ENCODE measurements around the gene SH2D4B. TPM values are rescaled to one million over a fixed set of nuclear protein-coding genes. Genes with fewer than 3 reads are reported as not detected.
"Not testable (repeated sequence)": the region's sequence is repeated elsewhere in the genome, so short reads cannot be mapped to it uniquely, and the experiment has no call there.

The SH2D4B gene
- total RNA-seq, 2 experiments from 2014 or later, result 0.05 to 0.10 TPM

DNA sequence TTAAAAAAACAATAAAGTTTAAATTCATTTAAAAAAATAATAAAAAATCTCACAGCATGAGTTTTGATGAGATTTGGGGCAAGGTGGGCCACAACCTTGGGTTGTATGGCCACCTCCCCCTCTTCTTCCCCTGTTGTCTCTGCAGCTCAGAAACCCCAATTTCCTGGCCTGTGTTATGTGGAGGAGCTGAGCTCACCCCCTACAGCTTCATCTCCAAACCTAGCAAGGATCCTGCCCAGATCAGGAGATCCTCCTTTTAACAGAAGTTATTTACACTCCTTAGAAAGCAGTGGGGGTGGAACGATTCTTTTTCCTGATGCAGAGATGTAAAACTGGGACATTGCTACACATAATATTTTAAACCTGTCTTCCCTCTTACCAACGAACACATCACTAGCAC is 6.9 kb upstream of the SH2D4B start:
- Mint-ChIP-seq H3K9me3 (no peaks in the 10 kb centered on the region), H3K27ac (peak overlapping the region; percentile 72), H3K4me1 (ENCODE audit: low read depth) (peaks cover 68% of the 10 kb centered on the region), H3K36me3 (ENCODE audit: low read depth) (peaks cover 22% of the 10 kb centered on the region), H3K27me3 (ENCODE audit: low read depth) (no peaks in the 10 kb centered on the region), H3K4me3 (peak overlapping the region; percentile 8)
- intact Hi-C loops (cut with micrococcal nuclease), result loop anchor here (1.0 to 10.0 kb wide), 6 partner anchors 20 to 394 kb away; no protein-coding TSS in a partner anchor
- CTCF ChIA-PET, result interaction anchor here (1.0 to 3.0 kb wide), 4 partner anchors 21 to 153 kb away, joined by 3 to 15 read pairs (median 4); no protein-coding TSS in a partner anchor
- DNase-seq, result no peak

DNA sequence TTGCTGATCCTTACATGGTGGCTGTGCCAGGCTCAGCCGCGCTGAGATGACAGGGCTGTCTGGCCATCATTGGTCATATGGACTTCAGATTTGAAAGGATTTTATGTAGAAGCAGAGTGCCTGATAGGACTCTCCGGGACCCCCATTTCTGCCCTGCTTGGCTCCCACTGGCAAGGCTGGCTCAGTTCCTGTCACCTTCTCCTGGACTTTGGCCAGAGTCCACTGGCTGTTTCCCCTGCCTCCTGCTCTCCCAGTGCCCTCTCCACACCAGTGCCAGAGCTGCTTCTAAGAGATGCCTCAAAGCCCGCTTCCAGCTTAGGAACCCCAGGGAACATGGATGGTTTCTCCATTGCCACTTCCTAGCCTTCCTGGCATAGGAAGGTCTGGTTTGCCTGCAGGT is 5.1 kb upstream of the SH2D4B start:
- CTCF ChIA-PET, result interaction anchor here (1.4 to 3.0 kb wide), 2 partner anchors 27 to 88 kb away, joined by 5 to 15 read pairs; no protein-coding TSS in a partner anchor
- Mint-ChIP-seq H3K27me3 (ENCODE audit: low read depth) (no peaks in the 10 kb centered on the region), H3K4me1 (ENCODE audit: low read depth) (peaks cover 55% of the 10 kb centered on the region), H3K4me3 (no peak overlapping the region), H3K27ac (peak overlapping the region; percentile 50), H3K36me3 (ENCODE audit: low read depth) (peaks cover 17% of the 10 kb centered on the region), H3K9me3 (no peaks in the 10 kb centered on the region)
- DNase-seq, result no peak
- intact Hi-C loops (cut with micrococcal nuclease), result loop anchor here (10.0 kb wide), 1 partner anchor 392 kb away; no protein-coding TSS in a partner anchor

DNA sequence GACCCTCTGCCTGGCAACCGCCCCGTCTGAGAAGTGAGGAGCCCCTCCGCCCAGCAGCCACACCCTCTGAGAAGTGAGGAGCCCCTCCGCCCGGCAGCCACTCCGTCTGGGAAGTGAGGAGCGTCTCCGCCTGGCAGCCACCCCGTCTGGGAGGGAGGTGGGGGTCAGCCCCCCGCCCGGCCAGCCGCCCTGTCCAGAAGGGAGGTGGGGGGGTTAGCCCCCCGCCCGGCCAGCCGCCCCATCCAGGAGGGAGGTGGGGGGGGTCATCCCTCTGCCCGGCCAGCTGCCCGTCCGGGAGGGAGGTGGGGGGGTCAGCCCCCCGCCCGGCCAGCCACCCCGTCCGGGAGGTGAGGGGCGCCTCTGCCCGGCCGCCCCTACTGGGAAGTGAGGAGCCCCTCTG is 3.6 kb upstream of the SH2D4B start:
- peaks cover 43% of the 10 kb centered on the region for H3K4me1 Mint-ChIP-seq (ENCODE audit: low read depth)
- H3K27ac Mint-ChIP-seq; H3K4me3 Mint-ChIP-seq; CTCF ChIA-PET; DNase-seq; H3K9me3 Mint-ChIP-seq; H3K27me3 Mint-ChIP-seq (ENCODE audit: low read depth): not testable (repeated sequence)
- intact Hi-C loops (cut with micrococcal nuclease), result loop anchor here (10.0 kb wide), 1 partner anchor 391 kb away; no protein-coding TSS in a partner anchor
- H3K36me3 Mint-ChIP-seq (ENCODE audit: low read depth), result peaks cover 15% of the 10 kb centered on the region

DNA sequence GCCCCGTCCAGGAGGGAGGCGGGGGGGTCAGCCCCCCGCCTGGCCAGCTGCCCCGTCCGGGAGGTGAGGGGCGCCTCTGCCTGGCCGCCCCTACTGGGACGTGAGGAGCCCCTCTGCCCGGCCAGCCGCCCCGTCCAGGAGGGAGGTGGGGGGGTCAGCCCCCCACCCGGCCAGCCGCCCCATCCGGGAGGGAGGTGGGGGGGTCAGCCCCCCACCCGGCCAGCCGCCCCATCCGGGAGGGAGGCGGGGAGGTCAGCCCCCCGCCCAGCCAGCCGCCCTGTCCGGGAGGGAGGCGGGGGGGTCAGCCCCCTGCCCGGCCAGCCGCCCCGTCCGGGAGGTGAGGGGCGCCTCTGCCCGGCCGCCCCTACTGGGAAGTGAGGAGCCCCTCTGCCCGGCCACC is 3.1 kb upstream of the SH2D4B start:
- H3K4me3 Mint-ChIP-seq; H3K9me3 Mint-ChIP-seq; CTCF ChIA-PET; DNase-seq; H3K27me3 Mint-ChIP-seq (ENCODE audit: low read depth); H3K36me3 Mint-ChIP-seq (ENCODE audit: low read depth); H3K27ac Mint-ChIP-seq: not testable (repeated sequence)
- intact Hi-C loops (cut with micrococcal nuclease), result loop anchor here (5.0 to 10.0 kb wide), 2 partner anchors 390 to 457 kb away; partner anchors contain the start of gene TMEM254
- peaks cover 37% of the 10 kb centered on the region for H3K4me1 Mint-ChIP-seq (ENCODE audit: low read depth)

DNA sequence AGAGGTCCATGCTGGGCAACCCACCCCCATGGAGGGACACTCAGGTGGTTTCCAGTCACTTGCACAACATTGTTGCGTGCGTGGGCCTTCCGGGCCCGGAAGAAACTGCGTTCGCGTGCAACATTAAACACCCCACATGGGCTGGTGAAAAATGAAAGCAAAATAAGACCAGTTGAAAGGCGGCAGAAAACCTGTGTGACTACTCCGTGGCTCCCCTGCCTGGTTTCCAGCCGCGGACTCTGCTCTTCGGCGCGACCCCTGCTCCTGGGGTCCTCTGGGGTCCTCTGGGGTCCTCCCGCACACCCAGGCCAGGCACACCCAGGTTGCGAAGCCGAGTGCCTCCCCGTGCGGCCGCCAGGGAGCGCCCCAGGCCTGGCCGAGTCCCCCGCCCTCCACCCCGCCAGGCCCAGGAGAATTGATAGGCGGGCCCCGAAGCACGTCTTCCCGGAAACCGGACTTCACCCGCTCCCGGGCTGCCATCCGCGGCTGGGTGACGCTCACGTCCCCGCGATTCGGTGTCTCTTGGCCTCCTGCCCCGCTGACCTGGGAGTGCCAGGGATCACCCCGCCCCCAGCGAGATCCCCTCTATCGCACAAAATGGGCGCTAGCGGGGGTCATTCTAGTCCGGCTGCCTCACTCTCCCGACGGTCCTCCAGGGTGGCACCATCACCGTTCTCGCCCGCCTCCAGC is 1.9 kb upstream of the SH2D4B start:
- Mint-ChIP-seq H3K4me1 (ENCODE audit: low read depth) (peaks cover 28% of the 10 kb centered on the region), H3K9me3 (no peaks in the 10 kb centered on the region), H3K4me3 (peak overlapping the region; percentile 89), H3K27ac (peak overlapping the region; percentile 98), H3K27me3 (ENCODE audit: low read depth) (no peaks in the 10 kb centered on the region), H3K36me3 (ENCODE audit: low read depth) (peaks cover 2% of the 10 kb centered on the region)
- peak; percentile 83 for DNase-seq
- intact Hi-C loops (cut with micrococcal nuclease), result loop anchor here (2.0 to 10.0 kb wide), 4 partner anchors 63 to 459 kb away; partner anchors contain the start of gene TMEM254
- CTCF ChIA-PET, result interaction anchor here (0.6 to 1.4 kb wide), 8 partner anchors 10 to 158 kb away, joined by 3 to 11 read pairs (median 4); partner anchors contain the start of gene PRXL2A

DNA sequence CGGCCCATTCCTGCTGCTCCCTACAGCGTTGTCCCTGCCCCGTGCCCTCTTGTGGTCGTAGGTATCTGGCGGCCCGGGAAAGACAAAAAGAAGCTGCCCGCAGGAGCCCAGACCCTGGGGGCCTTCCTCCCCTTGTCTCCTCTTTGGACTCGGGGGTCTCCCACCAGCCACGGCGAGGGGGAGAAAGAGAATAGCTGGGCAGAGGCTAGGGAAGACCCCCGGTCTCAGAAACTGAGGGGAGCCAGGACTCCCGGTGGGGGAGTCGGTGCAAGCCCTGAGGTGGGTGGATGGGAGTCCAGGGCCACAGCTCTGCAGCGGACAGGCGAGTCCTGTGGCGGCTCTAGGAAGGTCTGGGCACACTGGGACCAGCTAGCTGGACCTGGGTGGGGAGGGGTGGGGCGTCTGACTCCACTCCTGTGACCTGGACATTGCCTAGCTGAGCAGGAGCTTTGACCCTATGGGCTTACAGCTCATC is 1.3 kb upstream of the SH2D4B start:
- intact Hi-C loops (cut with micrococcal nuclease), result loop anchor here (2.0 to 10.0 kb wide), 4 partner anchors 62 to 459 kb away; partner anchors contain the start of gene TMEM254
- no peaks in the 10 kb centered on the region for H3K27me3 Mint-ChIP-seq (ENCODE audit: low read depth)
- peaks cover 2% of the 10 kb centered on the region for H3K36me3 Mint-ChIP-seq (ENCODE audit: low read depth)
- DNase-seq, result no peak
- CTCF ChIA-PET, result interaction anchor here (0.6 to 1.4 kb wide), 10 partner anchors 11 to 158 kb away, joined by 3 to 11 read pairs (median 4); partner anchors contain the start of gene PRXL2A
- peak overlapping the region; percentile 98 for H3K27ac Mint-ChIP-seq
- H3K4me1 Mint-ChIP-seq (ENCODE audit: low read depth), result peaks cover 28% of the 10 kb centered on the region
- H3K9me3 Mint-ChIP-seq, result no peaks in the 10 kb centered on the region
- peak overlapping the region; percentile 89 for H3K4me3 Mint-ChIP-seq

DNA sequence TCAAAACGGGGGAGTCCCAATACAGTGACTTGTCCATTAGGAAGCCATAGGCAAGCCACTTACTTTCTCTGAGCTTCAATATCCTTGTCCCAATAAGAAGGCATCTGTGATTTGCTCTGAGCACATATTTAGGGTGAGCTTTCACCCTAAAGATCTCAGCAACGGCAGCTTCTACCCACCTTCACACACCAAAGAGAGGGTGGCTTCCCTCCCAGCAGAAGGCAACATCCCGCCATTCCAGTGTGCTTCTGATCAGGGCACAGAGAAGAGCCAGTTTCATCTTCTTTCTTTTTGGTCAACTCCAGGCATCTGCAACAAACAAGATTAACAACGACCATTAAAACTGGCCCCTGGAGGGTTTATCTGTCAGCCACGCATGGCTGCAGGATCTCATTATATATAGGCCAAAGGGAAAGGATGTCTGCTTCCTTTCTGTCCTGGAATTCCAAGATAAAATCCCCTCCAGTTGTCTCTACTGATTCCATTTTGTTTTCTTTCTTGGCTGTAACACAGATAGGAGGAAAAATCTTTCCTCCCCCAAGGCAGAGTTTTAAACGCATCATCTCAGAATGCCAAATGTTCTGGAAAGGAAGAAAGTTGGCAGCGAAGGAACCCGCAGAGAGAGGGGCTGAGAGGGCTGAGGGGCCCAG is 491 bp upstream of the SH2D4B start:
- Mint-ChIP-seq H3K27me3 (ENCODE audit: low read depth) (no peaks in the 10 kb centered on the region), H3K4me1 (ENCODE audit: low read depth) (peaks cover 21% of the 10 kb centered on the region), H3K36me3 (ENCODE audit: low read depth) (peaks cover 2% of the 10 kb centered on the region), H3K9me3 (no peaks in the 10 kb centered on the region), H3K27ac (peak overlapping the region; percentile 98), H3K4me3 (peak overlapping the region; percentile 89)
- intact Hi-C loops (cut with micrococcal nuclease), result loop anchor here (2.0 to 10.0 kb wide), 4 partner anchors 62 to 460 kb away; partner anchors contain the start of gene TMEM254
- DNase-seq, result no peak
- CTCF ChIA-PET, result interaction anchor here (0.6 to 1.4 kb wide), 10 partner anchors 11 to 159 kb away, joined by 3 to 11 read pairs (median 3); no protein-coding TSS in a partner anchor

DNA sequence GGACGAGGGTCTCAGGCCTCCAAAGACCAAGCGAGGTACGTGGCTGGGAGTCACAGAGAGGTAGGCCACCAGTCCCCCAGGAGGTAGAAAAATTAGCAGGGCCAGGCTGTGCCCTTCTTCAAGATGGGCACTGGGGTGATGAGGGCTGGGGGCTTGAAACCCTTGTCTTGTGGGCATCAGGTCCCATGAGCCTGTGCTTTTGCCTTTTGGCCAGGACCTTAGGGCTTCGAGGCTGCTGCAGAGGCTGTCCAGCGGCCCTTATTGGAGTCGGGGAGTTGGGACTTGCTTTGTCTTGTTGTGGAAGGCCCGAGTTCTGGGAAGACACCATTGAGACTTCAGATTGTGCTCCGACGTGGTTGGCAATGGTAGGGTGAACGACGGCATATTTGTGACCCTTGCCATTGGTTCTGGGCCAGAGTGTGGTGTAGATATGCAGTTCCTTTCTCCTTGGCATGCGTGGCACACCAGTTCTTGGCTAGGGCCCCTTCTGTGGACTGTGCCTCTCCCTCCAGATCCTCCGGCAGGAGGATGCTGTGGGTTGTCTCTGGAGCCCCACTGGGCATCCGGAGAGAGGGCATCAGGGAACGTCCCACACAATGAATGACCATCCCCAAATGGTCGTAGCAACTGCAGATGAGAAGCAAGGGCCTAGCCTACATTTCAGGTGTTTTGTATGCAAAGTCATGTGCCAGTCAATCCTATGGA is 931 bp downstream of the SH2D4B start:
- no peak for DNase-seq
- H3K27ac Mint-ChIP-seq, result no peak overlapping the region
- H3K36me3 Mint-ChIP-seq (ENCODE audit: low read depth), result no peaks in the 10 kb centered on the region
- no peaks in the 10 kb centered on the region for H3K9me3 Mint-ChIP-seq
- no peak overlapping the region for H3K4me3 Mint-ChIP-seq
- intact Hi-C loops (cut with micrococcal nuclease), result loop anchor here (5.0 to 10.0 kb wide), 2 partner anchors 386 to 461 kb away; partner anchors contain the start of gene TMEM254
- H3K27me3 Mint-ChIP-seq (ENCODE audit: low read depth), result no peaks in the 10 kb centered on the region
- CTCF ChIA-PET, result interaction anchor here (0.7 to 0.9 kb wide), 2 partner anchors 10 to 33 kb away, joined by 3 read pairs; no protein-coding TSS in a partner anchor
- H3K4me1 Mint-ChIP-seq (ENCODE audit: low read depth), result peaks cover 12% of the 10 kb centered on the region

DNA sequence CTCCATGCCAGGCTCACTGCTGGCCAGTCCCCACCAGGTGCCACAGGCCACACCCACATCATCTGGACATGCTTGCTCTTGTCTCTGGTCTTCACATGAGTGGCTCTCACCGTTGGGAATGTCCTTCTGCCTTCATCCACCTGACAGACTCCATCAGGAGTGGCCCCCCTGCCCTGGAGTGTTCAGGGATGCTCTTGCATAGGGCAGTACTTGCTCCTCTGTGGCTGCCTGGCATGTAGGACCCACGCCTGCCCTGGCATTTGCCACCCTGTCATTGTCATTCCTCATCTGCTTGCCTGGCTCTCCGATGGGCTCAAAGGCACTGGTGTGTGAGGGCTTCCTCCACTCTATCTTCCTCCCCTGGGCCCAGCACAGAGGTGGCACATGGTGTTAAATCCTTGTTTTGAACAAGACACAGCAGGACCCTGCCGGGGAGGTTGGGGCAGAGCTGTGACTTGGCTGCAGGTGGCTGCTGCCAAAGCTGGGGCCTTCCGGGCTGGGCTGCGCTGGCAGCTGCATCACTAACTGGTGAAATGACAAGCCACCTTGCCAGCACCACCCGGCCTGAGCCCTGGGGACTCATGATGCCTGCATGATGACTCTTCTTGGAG is 1.8 kb downstream of the SH2D4B start:
- CTCF ChIA-PET, result no interaction called here
- peaks cover 12% of the 10 kb centered on the region for H3K4me1 Mint-ChIP-seq (ENCODE audit: low read depth)
- intact Hi-C loops (cut with micrococcal nuclease), result loop anchor here (5.0 to 10.0 kb wide), 2 partner anchors 385 to 462 kb away; partner anchors contain the start of gene TMEM254
- no peaks in the 10 kb centered on the region for H3K27me3 Mint-ChIP-seq (ENCODE audit: low read depth)
- no peaks in the 10 kb centered on the region for H3K9me3 Mint-ChIP-seq
- no peaks in the 10 kb centered on the region for H3K36me3 Mint-ChIP-seq (ENCODE audit: low read depth)
- no peak overlapping the region for H3K27ac Mint-ChIP-seq
- no peak overlapping the region for H3K4me3 Mint-ChIP-seq
- no peak for DNase-seq

DNA sequence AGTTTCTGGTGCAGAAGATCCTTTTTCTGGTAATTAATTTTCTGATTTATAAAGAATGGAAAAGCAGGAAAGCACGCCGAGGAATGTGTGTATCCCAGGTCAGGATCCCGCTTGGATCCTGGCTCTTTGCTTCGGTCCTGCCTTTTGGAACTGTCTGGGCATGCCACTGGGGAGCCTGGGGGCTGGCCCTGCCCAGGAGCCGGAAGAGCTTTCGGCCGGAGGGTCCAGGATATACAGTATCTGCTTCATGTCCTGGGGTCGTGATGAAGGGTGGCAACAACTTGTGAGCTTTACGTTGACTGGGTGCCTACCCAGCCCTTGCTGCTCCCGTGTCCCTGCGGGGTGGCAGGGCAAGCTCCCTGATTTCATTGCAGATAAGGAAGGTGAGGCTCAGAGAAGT is 2.4 kb downstream of the SH2D4B start:
- no peak for DNase-seq
- no peak overlapping the region for H3K4me3 Mint-ChIP-seq
- no peak overlapping the region for H3K27ac Mint-ChIP-seq
- no peaks in the 10 kb centered on the region for H3K27me3 Mint-ChIP-seq (ENCODE audit: low read depth)
- CTCF ChIA-PET, result no interaction called here
- no peaks in the 10 kb centered on the region for H3K36me3 Mint-ChIP-seq (ENCODE audit: low read depth)
- peaks cover 12% of the 10 kb centered on the region for H3K4me1 Mint-ChIP-seq (ENCODE audit: low read depth)
- intact Hi-C loops (cut with micrococcal nuclease), result no loop called here
- no peaks in the 10 kb centered on the region for H3K9me3 Mint-ChIP-seq

DNA sequence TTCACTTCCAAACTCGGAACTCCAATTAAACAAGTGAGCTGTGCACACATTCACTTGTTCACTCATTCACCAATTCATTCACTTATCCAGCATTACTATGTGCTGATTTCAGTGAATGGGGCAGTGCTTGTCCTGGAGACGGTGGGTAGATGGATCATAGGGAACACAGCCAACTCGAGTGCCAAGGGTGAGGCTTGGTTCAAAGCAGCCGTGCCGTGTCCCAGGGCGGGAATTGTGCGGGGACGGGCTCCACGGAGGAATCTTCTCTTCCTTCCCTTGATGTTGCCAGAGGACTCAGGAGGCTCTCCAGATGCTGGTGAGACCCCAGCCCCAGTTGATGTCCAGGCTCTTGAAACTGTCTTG is 2.9 kb downstream of the SH2D4B start:
- Mint-ChIP-seq H3K4me3 (no peak overlapping the region), H3K27me3 (ENCODE audit: low read depth) (no peaks in the 10 kb centered on the region), H3K36me3 (ENCODE audit: low read depth) (no peaks in the 10 kb centered on the region), H3K4me1 (ENCODE audit: low read depth) (peaks cover 12% of the 10 kb centered on the region), H3K27ac (no peak overlapping the region), H3K9me3 (no peaks in the 10 kb centered on the region)
- CTCF ChIA-PET, result no interaction called here
- intact Hi-C loops (cut with micrococcal nuclease), result no loop called here
- no peak for DNase-seq
